DOHH2 (cell line): ENCODE measurements around the gene NOD2.
A peak's percentile ranks its signal among the peaks of the same experiment; 100 is the strongest.

ENCODE experiments used
- H3F3A ChIP-seq: fragments of 200-600 bp; sonication (generic), shearing (Covaris generic); 2 replicates; pipeline ENCODE4 v1.6.0; 2016; ENCODE audit warnings: antibody characterized with exemption, mild to moderate bottlenecking; ENCODE audit not compliant: control insufficient read depth, insufficient read depth
- H3K27ac ChIP-seq: fragments of 200-600 bp; sonication (generic); 2 replicates; pipeline ENCODE4 v1.5.1; 2014; ENCODE audit warnings: low read depth, mild to moderate bottlenecking, low read length, moderate library complexity
- H3K27me3 ChIP-seq: fragments of 200-600 bp; sonication (generic); 2 replicates; pipeline ENCODE4 v1.6.1; 2014; ENCODE audit warnings: mild to moderate bottlenecking, low read length, mixed read lengths; ENCODE audit not compliant: control insufficient read depth
- H3K36me3 ChIP-seq: fragments of 200-600 bp; sonication (generic); 2 replicates; pipeline ENCODE4 v1.6.1; 2014; ENCODE audit warnings: mild to moderate bottlenecking, low read length, moderate library complexity, mixed read lengths; ENCODE audit not compliant: control insufficient read depth
- H3K4me1 ChIP-seq: fragments of 200-600 bp; sonication (generic); 2 replicates; pipeline ENCODE4 v1.6.1; 2014; ENCODE audit warnings: mild to moderate bottlenecking, low read length, mixed read lengths; ENCODE audit not compliant: control insufficient read depth
- H3K4me2 ChIP-seq: fragments of 200-600 bp; sonication (generic); 2 replicates; pipeline ENCODE4 v1.6.0; 2014; ENCODE audit warnings: mild to moderate bottlenecking, low read length, moderate library complexity
- H3K4me3 ChIP-seq: fragments of 200-600 bp; sonication (generic); 2 replicates; pipeline ENCODE4 v1.5.1; 2014; ENCODE audit warnings: mild to moderate bottlenecking, low read length, mixed read lengths
- H3K79me2 ChIP-seq: fragments of 200-600 bp; sonication (generic); 2 replicates; pipeline ENCODE4 v1.6.1; 2014; ENCODE audit warnings: mild to moderate bottlenecking, low read length, mixed read lengths; ENCODE audit not compliant: control insufficient read depth
- H3K9me2 ChIP-seq: fragments of 200-600 bp; sonication (generic); replicated peaks from 2 replicates; pipeline ENCODE4 v1.6.1; 2014; ENCODE audit warnings: mild to moderate bottlenecking, low read length, mixed read lengths; ENCODE audit not compliant: control insufficient read depth
- H3K9me3 ChIP-seq: fragments of 200-600 bp; sonication (generic); 2 replicates; pipeline ENCODE4 v1.6.1; 2014; ENCODE audit warnings: antibody characterized with exemption, low read length, mixed read lengths; ENCODE audit not compliant: control insufficient read depth, insufficient read depth
- H4K20me1 ChIP-seq: fragments of 200-600 bp; sonication (generic); 2 replicates; pipeline ENCODE4 v1.6.0; 2014; ENCODE audit warnings: low read depth, mild to moderate bottlenecking, antibody characterized with exemption, low read length, moderate library complexity; ENCODE audit not compliant: control insufficient read depth, insufficient read depth
- CTCF ChIP-seq: fragments of 200-600 bp; sonication (generic); IDR thresholded peaks from one replicate; pipeline ENCODE4 v1.5.1; 2014; ENCODE audit warnings: antibody characterized with exemption, mild to moderate bottlenecking, low read depth, low read length; ENCODE audit not compliant: poor library complexity, severe bottlenecking
- EZH2phosphoT487 ChIP-seq: fragments of 200-600 bp; sonication (generic); IDR thresholded peaks from 2 replicates; pipeline ENCODE4 v1.6.1; 2017; ENCODE audit warnings: borderline replicate concordance, mild to moderate bottlenecking, antibody characterized with exemption, low read length, moderate library complexity, mixed read lengths

The NOD2 gene

GRCh38 chr16:50740736-50741135 lies 47.3 kb downstream of the NOD2 start:
- no peak overlapping the region for H3K4me3 ChIP-seq

GRCh38 chr16:50741225-50741780 lies 47.9 kb downstream of the NOD2 start:
- Histone ChIP-seq H3K9me3 (no peaks in the 10 kb centered on the region), H3K27ac (no peak overlapping the region), H3K4me1 (peaks cover 29% of the 10 kb centered on the region), H4K20me1 (no peaks in the 10 kb centered on the region), H3K9me2 (no peaks in the 10 kb centered on the region), H3F3A (no peaks in the 10 kb centered on the region), H3K4me3 (peak overlapping the region; percentile 56), H3K27me3 (peaks cover 15% of the 10 kb centered on the region; the same call in 1 of the 2 replicates), H3K36me3 (peaks cover 3% of the 10 kb centered on the region; the same call in 1 of the 2 replicates), H3K4me2 (peak overlapping the region; percentile 52), H3K79me2 (no peaks in the 10 kb centered on the region)
- TF ChIP-seq EZH2phosphoT487 (no peak), CTCF (no peak)

More at GRCh38 chr16:50740736-50741135, 47.3 kb downstream of the NOD2 start:
- H3F3A ChIP-seq: no peaks in the 10 kb centered on the region
- H3K36me3 ChIP-seq: peaks cover 3% of the 10 kb centered on the region; the same call in 1 of the 2 replicates
- no peaks in the 10 kb centered on the region for H3K9me2 ChIP-seq
- H3K27ac ChIP-seq: no peak overlapping the region
- H3K27me3 ChIP-seq: peaks cover 15% of the 10 kb centered on the region; the same call in 1 of the 2 replicates
- H3K9me3 ChIP-seq: no peaks in the 10 kb centered on the region
- H3K4me2 ChIP-seq: peak overlapping the region; percentile 52
- H3K79me2 ChIP-seq: no peaks in the 10 kb centered on the region
- no peaks in the 10 kb centered on the region for H4K20me1 ChIP-seq
- TF ChIP-seq CTCF (no peak), EZH2phosphoT487 (no peak)
- H3K4me1 ChIP-seq: peaks cover 29% of the 10 kb centered on the region

- H3K4me3 ChIP-seq: peak within 1 kb of the TSS; percentile 79
- no peaks in the 10 kb centered on the region for H4K20me1 ChIP-seq
- H3K27ac ChIP-seq: no peak within 1 kb of the TSS
Measured at GRCh38 chr16:50741781-50742575, 48.6 kb downstream of the NOD2 start, which contains the start of gene CYLD. TSS of gene CYLD (plus strand) at chr16:50742086. CDS start at chr16:50749699, 7,613 bp downstream.

More at GRCh38 chr16:50741781-50742575, 48.6 kb downstream of the NOD2 start, which contains the start of gene CYLD:
- TF ChIP-seq CTCF: no peak
- no peak for TF ChIP-seq EZH2phosphoT487
- peak within 1 kb of the TSS; percentile 76 for H3K4me2 ChIP-seq
- H3K36me3 ChIP-seq: peaks cover 3% of the 10 kb centered on the region; the same call in 1 of the 2 replicates
- peaks cover 14% of the 10 kb centered on the region; the same call in 1 of the 2 replicates for H3K27me3 ChIP-seq
- H3K79me2 ChIP-seq: no peaks in the 10 kb centered on the region
- H3K4me1 ChIP-seq: peaks cover 29% of the 10 kb centered on the region
- H3K9me3 ChIP-seq: no peaks in the 10 kb centered on the region
- no peaks in the 10 kb centered on the region for H3F3A ChIP-seq
- H3K9me2 ChIP-seq: no peaks in the 10 kb centered on the region
